Naive thymus-derived CD4-positive, alpha-beta T cell (primary cell): ENCODE results near the gene HIF1AN. TPM values are rescaled to one million over a fixed set of nuclear protein-coding genes. Genes with fewer than 3 reads are reported as not detected.

Experiments used
- ATAC-seq: fragments of 150-1000 bp; cut with Tn5 transposase; 2 replicates; pipeline ENCODE4 v1.10.0; 2021; ENCODE audit warnings: mild to moderate bottlenecking, moderate library complexity
- CTCF ChIA-PET: fragments of 350-600 bp; sonication (Branson Sonifier 250); formaldehyde crosslinking; loops from one replicate; lab custom pipeline; 2021; ENCODE audit warnings: antibody characterized with exemption; lab: Charles Lee
- POLR2A ChIA-PET: fragments of 350-600 bp; sonication (Branson Sonifier 250); formaldehyde crosslinking; loops from one replicate; lab custom pipeline; 2021; ENCODE audit warnings: antibody characterized with exemption, inconsistent platforms; lab: Charles Lee
- DNase-seq, 9 donors: peaks; one replicate each; pipeline versions ENCODE4 v3.0.0 to v3.0.0-alpha.2; 2020 to 2022; ENCODE audit warnings: mixed read lengths in 1 of 9
- H3K27ac ChIP-seq: one replicate; pipeline ENCODE4 v1.7.0; 2013; ENCODE audit warnings: mild to moderate bottlenecking, low read depth, low read length, moderate library complexity
- H3K27me3 ChIP-seq, 2 donors: one replicate each; pipeline ENCODE4 v1.7.0; 2013; ENCODE audit warnings: low read length in 2 of 2, mild to moderate bottlenecking in 2 of 2, moderate library complexity in 2 of 2; ENCODE audit not compliant: control insufficient read depth in 2 of 2, insufficient read depth in 2 of 2
- H3K36me3 ChIP-seq, 3 experiments: 1 replicate in 2 of 3; 2 replicates in 1 of 3; pipeline ENCODE4 v1.7.0; 2013; ENCODE audit warnings: low read length in 3 of 3, mild to moderate bottlenecking in 3 of 3, moderate library complexity in 1 of 3; ENCODE audit not compliant: insufficient read depth in 3 of 3, control insufficient read depth in 2 of 3
- H3K4me1 ChIP-seq, 2 donors: one replicate each; pipeline ENCODE4 v1.7.0; 2013; ENCODE audit warnings: low read length in 2 of 2, mild to moderate bottlenecking in 2 of 2, moderate library complexity in 1 of 2; ENCODE audit not compliant: control insufficient read depth in 2 of 2, insufficient read depth in 2 of 2
- H3K4me3 ChIP-seq: 2 replicates; pipeline ENCODE4 v1.7.0; 2013; ENCODE audit warnings: mild to moderate bottlenecking, low read length
- H3K9me3 ChIP-seq, 3 experiments: 1 replicate in 2 of 3; 2 replicates in 1 of 3; pipeline ENCODE4 v1.7.0; 2013; ENCODE audit warnings: low read length in 3 of 3; ENCODE audit not compliant: control insufficient read depth in 2 of 3
- H3K27ac Mint-ChIP-seq, 9 donors: one replicate each; pipeline ENCODE4 v1.8.0; 2020 to 2022; ENCODE audit warnings: mixed read lengths in 9 of 9, mild to moderate bottlenecking in 8 of 9, moderate library complexity in 5 of 9, inconsistent platforms in 2 of 9
- H3K27me3 Mint-ChIP-seq, 5 donors: one replicate each; pipeline ENCODE4 v1.8.0; 2021 to 2022; ENCODE audit warnings: mixed read lengths in 5 of 5, mild to moderate bottlenecking in 1 of 5
- H3K36me3 Mint-ChIP-seq, 5 donors: one replicate each; pipeline ENCODE4 v1.8.0; 2020 to 2022; ENCODE audit warnings: mixed read lengths in 5 of 5, mild to moderate bottlenecking in 3 of 5, inconsistent platforms in 1 of 5
- H3K4me1 Mint-ChIP-seq, 7 donors: one replicate each; pipeline ENCODE4 v1.8.0; 2020 to 2022; ENCODE audit warnings: mixed read lengths in 7 of 7, mild to moderate bottlenecking in 3 of 7, inconsistent platforms in 1 of 7
- H3K4me3 Mint-ChIP-seq, 10 donors: one replicate each; pipeline ENCODE4 v1.8.0; 2020 to 2022; ENCODE audit warnings: mild to moderate bottlenecking in 10 of 10, mixed read lengths in 10 of 10, moderate library complexity in 6 of 10, inconsistent platforms in 2 of 10
- H3K9me3 Mint-ChIP-seq, 11 donors: one replicate each; pipeline ENCODE4 v1.8.0; 2020 to 2022; ENCODE audit warnings: mixed read lengths in 11 of 11, mild to moderate bottlenecking in 4 of 11, inconsistent platforms in 1 of 11, moderate library complexity in 1 of 11
- intact Hi-C, 2 donors: fragments of 100-400 bp; cut with micrococcal nuclease; formaldehyde crosslinking; loops; one replicate each; pipeline ENCODE4 v1.15.1; 2023
- polyA plus RNA-seq, 2 donors: library from polyadenylated mRNA; unstranded; fragments of 300-500 nt; fragmentation: Illumina TruSeq; gene quantifications; one replicate each; pipeline ENCODE4 v1.2.3, GENCODE V29; 2021
- total RNA-seq, 6 experiments: library from RNA in 5 of 6; stranded (reverse) in 5 of 6; gene quantifications; 1 replicate in 5 of 6; 2 replicates in 1 of 6; pipeline ENCODE4 v1.2.3 and lab custom pipeline; 2021 to 2026

The HIF1AN gene
- total and polyA plus RNA-seq, 7 experiments from 2014 or later = 24.0 to 74.9 (median 45.5) TPM

DNA sequence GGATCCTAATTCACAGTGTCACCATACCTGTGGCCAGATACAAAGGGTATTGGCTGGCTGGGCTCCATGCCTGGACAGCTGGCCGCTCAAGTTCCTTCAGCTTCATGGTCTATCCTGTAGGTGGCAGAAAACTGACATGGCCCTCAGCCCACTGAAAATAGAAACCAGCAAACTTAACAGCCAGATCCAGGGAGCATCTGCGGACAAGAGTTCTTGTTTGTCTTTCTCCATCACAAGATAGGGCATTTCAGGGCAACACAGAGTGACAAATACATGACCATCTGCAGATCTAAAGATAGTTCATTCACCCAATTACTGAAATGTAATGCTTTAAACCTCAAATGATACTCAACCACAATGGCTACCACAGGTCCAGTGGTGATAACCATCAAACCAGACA, 18.9 kb upstream of the HIF1AN start:
- ChIA-PET POLR2A (no interaction called here), CTCF (interaction anchor here (0.7 to 2.9 kb wide), 3 partner anchors 8 to 923 kb away, joined by 3 to 39 read pairs (median 4); no protein-coding TSS in a partner anchor)
- no peak for DNase-seq
- H3K27ac ChIP-seq = no peak overlapping the region
- no peaks in the 10 kb centered on the region for H3K27me3 ChIP-seq
- Mint-ChIP-seq H3K4me1 (peaks cover 7 to 60% (median 28%) of the 10 kb centered on the region in 7 donors), H3K9me3 (no peaks in the 10 kb centered on the region), H3K27me3 (no peaks in the 10 kb centered on the region), H3K36me3 (peaks cover 0 to 47% (median 23%) of the 10 kb centered on the region in 5 donors), H3K4me3 (no peak overlapping the region), H3K27ac (peak overlapping the region in 2 of 9 donors; percentile 14 to 33)
- H3K9me3 ChIP-seq = no peaks in the 10 kb centered on the region
- H3K4me3 ChIP-seq = no peak overlapping the region
- peaks cover 7 to 17% of the 10 kb centered on the region in 2 donors for H3K4me1 ChIP-seq
- ATAC-seq = no peak
- intact Hi-C loops = no loop called here
- peaks cover 0 to 10% (median 7%) of the 10 kb centered on the region in 3 experiments for H3K36me3 ChIP-seq

DNA sequence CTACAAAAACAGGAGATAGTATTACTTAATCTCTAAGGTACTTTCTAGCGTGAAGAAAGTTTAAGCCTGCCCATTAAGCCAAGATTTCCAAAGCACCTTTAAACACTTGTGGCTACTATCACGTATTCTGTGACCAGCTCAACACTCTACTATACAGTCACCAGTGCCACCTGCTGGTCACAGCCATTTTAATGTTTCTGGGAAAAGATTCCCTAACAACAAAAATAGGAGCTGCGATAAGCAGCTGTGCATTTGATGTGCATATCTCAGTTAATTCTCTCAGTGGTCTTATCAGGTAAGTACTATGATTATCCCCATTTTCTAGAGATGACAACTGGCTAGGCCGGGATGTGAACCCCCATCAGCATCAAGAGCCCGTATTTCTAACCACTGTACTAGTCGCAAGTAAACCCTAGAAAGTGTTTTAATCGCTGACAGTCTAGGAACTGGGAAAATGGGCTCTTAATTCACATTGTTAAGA, 16.9 kb upstream of the HIF1AN start:
- no peaks in the 10 kb centered on the region for H3K27me3 ChIP-seq
- POLR2A ChIA-PET = interaction anchor here (0.6 to 1.4 kb wide), 5 partner anchors 8 to 487 kb away, joined by 3 to 8 read pairs (median 4); partner anchors contain the start of gene HIF1AN
- H3K36me3 ChIP-seq = peaks cover 0 to 20% (median 7%) of the 10 kb centered on the region in 3 experiments
- H3K27ac ChIP-seq = no peak overlapping the region
- H3K4me3 ChIP-seq = no peak overlapping the region
- H3K27ac Mint-ChIP-seq = peak overlapping the region in 5 of 9 donors; percentile 62 to 83 (median 72)
- peaks cover 0 to 38% (median 18%) of the 10 kb centered on the region in 5 donors for H3K36me3 Mint-ChIP-seq
- peaks cover 4 to 49% (median 16%) of the 10 kb centered on the region in 7 donors for H3K4me1 Mint-ChIP-seq
- CTCF ChIA-PET = interaction anchor here (0.8 to 4.0 kb wide), 20 partner anchors 9 to 323 kb away, joined by 3 to 45 read pairs (median 6); no protein-coding TSS in a partner anchor
- H3K9me3 Mint-ChIP-seq = no peaks in the 10 kb centered on the region
- no peaks in the 10 kb centered on the region for H3K9me3 ChIP-seq
- H3K27me3 Mint-ChIP-seq = no peaks in the 10 kb centered on the region
- peak in 7 of 9 donors; percentile 48 to 65 (median 58) for DNase-seq
- ATAC-seq = peak; percentile 83
- intact Hi-C loops = loop anchor here (1.0 kb wide), 5 partner anchors 10 to 180 kb away; no protein-coding TSS in a partner anchor
- peak overlapping the region in 1 of 10 donors; percentile 30 for H3K4me3 Mint-ChIP-seq
- peaks cover 0 to 10% of the 10 kb centered on the region in 2 donors for H3K4me1 ChIP-seq

DNA sequence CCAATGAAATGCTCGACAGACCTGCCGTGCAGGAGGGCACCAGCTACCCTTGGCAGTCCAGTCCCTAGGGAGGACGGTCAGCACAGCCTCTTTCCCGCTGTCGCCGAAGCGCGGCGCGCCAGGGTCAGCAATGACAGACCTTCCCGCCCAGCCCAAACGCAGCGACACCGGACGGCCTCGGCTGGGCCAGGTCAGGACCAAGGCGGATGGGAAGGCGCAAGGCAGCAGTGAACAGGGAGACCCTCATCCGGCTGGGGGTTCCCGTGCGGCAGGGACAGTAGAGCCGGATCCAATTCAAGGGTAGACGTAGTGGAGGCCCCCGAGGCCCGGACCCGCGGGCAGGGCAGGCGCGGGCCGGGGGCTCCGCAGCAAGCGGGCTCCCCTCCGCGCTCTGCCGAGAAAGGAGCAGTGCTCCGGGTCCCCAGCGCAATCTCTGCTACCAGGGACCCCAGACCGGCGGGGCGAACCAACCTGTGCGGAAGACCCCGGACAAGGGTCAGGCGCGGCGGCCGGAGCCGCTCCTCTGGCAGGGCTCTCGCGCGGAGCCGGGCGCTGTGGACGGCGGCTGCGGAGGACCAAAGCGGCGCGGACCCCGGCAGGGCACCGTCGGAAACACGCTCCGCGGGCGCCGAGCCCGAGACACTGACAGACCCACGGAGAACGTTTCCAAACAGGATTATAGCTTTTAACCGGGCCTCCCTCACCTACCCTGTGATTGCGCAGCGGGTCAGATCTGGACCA, 16.3 kb upstream of the HIF1AN start, which contains the start of gene SEC31B:
SEC31B (minus strand) TSS at position 551 of the 741 bp plus-strand sequence. CDS start 2,909 bp downstream, outside the sequence.
- Histone ChIP-seq H3K36me3 (peaks cover 4 to 27% (median 7%) of the 10 kb centered on the region in 3 experiments), H3K4me1 (peaks cover 0 to 10% of the 10 kb centered on the region in 2 donors), H3K4me3 (no peak within 1 kb of the TSS), H3K27me3 (no peaks in the 10 kb centered on the region), H3K9me3 (no peaks in the 10 kb centered on the region), H3K27ac (no peak within 1 kb of the TSS)
- no peak for DNase-seq
- intact Hi-C loops = no loop called here
- POLR2A ChIA-PET = interaction anchor here (1.4 kb wide), 2 partner anchors 10 to 16 kb away, joined by 5 to 8 read pairs; partner anchors contain the start of gene HIF1AN
- CTCF ChIA-PET = interaction anchor here (0.6 to 4.0 kb wide), 18 partner anchors 8 to 324 kb away, joined by 3 to 45 read pairs (median 6); no protein-coding TSS in a partner anchor
- Mint-ChIP-seq H3K27me3 (no peaks in the 10 kb centered on the region), H3K4me1 (peaks cover 4 to 49% (median 13%) of the 10 kb centered on the region in 7 donors), H3K9me3 (no peaks in the 10 kb centered on the region), H3K36me3 (peaks cover 0 to 32% (median 18%) of the 10 kb centered on the region in 5 donors), H3K27ac (peak within 1 kb of the TSS in 7 of 9 donors; percentile 62 to 83 (median 71)), H3K4me3 (peak within 1 kb of the TSS in 1 of 10 donors; percentile 30)
- ATAC-seq = peak; percentile 13

DNA sequence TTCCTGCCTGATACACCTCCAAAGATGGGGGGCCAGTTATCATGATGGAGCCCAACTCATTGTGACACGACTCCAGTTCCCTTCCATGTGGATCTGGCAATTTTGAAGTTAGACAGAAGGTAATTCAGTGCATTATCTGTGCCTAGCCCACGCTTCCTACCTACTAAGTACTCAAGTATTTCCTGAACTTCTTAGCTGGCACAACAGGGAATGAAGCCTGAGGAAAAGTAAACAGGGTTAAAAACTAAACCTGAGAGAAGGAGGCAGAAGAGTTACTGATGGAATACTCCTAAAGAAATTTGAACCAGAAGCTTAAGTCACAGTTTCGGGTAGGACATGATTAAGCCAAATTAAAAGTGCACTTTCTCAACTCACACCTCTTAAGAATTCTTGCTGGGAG, 14.9 kb upstream of the HIF1AN start:
- no peak overlapping the region for H3K4me3 Mint-ChIP-seq
- H3K9me3 Mint-ChIP-seq = no peaks in the 10 kb centered on the region
- peaks cover 3 to 36% (median 16%) of the 10 kb centered on the region in 5 donors for H3K36me3 Mint-ChIP-seq
- H3K36me3 ChIP-seq = peaks cover 7 to 34% (median 13%) of the 10 kb centered on the region in 3 experiments
- DNase-seq = no peak
- no peak overlapping the region for H3K4me3 ChIP-seq
- CTCF ChIA-PET = interaction anchor here (0.7 to 4.0 kb wide), 6 partner anchors 10 to 177 kb away, joined by 3 to 45 read pairs (median 4); no protein-coding TSS in a partner anchor
- peak overlapping the region in 4 of 9 donors; percentile 9 to 66 (median 50) for H3K27ac Mint-ChIP-seq
- POLR2A ChIA-PET = interaction anchor here (0.8 to 1.2 kb wide), 2 partner anchors 14 to 15 kb away, joined by 3 read pairs; partner anchors contain the start of gene HIF1AN
- no peak overlapping the region for H3K27ac ChIP-seq
- H3K4me1 ChIP-seq = peaks cover 0 to 10% of the 10 kb centered on the region in 2 donors
- intact Hi-C loops = no loop called here
- peaks cover 4 to 49% (median 14%) of the 10 kb centered on the region in 7 donors for H3K4me1 Mint-ChIP-seq
- ATAC-seq = no peak
- H3K9me3 ChIP-seq = no peaks in the 10 kb centered on the region
- no peaks in the 10 kb centered on the region for H3K27me3 ChIP-seq
- no peaks in the 10 kb centered on the region for H3K27me3 Mint-ChIP-seq

DNA sequence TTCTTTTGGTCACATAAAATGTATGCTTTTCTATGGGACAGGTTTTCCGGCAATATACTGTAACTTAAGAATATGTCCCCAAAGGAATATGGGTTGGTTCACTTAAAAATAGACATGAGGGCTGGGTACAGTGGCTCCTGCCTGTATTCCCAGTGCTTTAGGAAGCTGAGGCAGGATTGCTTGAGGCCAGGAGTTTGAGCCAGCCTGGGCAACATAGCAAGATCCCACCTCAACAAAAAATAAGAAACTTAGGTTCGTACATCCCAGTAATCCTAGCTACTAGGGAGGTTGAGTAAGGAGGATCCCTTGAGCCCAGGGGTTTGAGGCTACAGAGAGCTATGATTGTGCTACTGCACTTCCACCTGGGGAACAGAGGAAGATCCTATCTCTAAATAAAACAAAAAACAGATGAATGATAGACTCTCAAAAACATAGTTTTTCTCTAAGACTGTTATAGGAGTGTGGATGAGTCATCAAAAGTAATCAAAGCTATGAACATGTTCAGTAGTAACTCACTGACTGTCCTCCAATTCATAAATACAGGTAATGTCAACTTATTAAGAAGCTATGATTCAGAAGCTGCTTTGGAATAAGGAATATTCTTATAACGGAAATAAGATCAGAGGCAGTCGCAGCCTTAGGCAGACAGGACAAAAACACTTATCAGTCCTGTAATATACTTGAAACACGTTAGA, 13.5 kb upstream of the HIF1AN start:
- no peaks in the 10 kb centered on the region for H3K9me3 Mint-ChIP-seq
- ATAC-seq (no peak), DNase-seq (no peak)
- no peak overlapping the region for H3K4me3 Mint-ChIP-seq
- H3K36me3 Mint-ChIP-seq = peaks cover 3 to 35% (median 17%) of the 10 kb centered on the region in 5 donors
- Histone ChIP-seq H3K27me3 (no peaks in the 10 kb centered on the region), H3K27ac (no peak overlapping the region), H3K4me1 (peaks cover 0 to 17% of the 10 kb centered on the region in 2 donors), H3K9me3 (no peaks in the 10 kb centered on the region), H3K4me3 (no peak overlapping the region), H3K36me3 (peaks cover 14 to 45% (median 21%) of the 10 kb centered on the region in 3 experiments)
- CTCF ChIA-PET = interaction anchor here (0.6 to 0.9 kb wide), 5 partner anchors 11 to 644 kb away, joined by 3 to 9 read pairs (median 3); no protein-coding TSS in a partner anchor
- intact Hi-C loops = no loop called here
- peaks cover 4 to 46% (median 24%) of the 10 kb centered on the region in 7 donors for H3K4me1 Mint-ChIP-seq
- peak overlapping the region in 4 of 9 donors; percentile 7 to 43 (median 34) for H3K27ac Mint-ChIP-seq
- H3K27me3 Mint-ChIP-seq = no peaks in the 10 kb centered on the region
- POLR2A ChIA-PET = interaction anchor here (0.6 to 1.1 kb wide), 3 partner anchors 9 to 339 kb away, joined by 3 read pairs; no protein-coding TSS in a partner anchor
